Subcutaneous abdominal adipose tissue (tissue), 5 donors: ENCODE results near the gene PSME3IP1.
A peak's percentile ranks its signal among the peaks of the same experiment; 100 is the strongest.
"Not testable (repeated sequence)": the region's sequence is repeated elsewhere in the genome, so short reads cannot be mapped to it uniquely, and the experiment has no call there.

Source experiments
- H3K27ac ChIP-seq: one replicate; pipeline ENCODE4 v1.7.0; 2013; ENCODE audit warnings: low read depth, mild to moderate bottlenecking, inconsistent platforms, low read length, moderate library complexity
- H3K27me3 ChIP-seq, 5 donors: one replicate each; pipeline ENCODE4 v1.7.0; 2013; ENCODE audit warnings: low read length in 5 of 5, inconsistent platforms in 1 of 5; ENCODE audit not compliant: control insufficient read depth in 5 of 5, insufficient read depth in 4 of 5
- H3K36me3 ChIP-seq, 5 donors: one replicate each; pipeline ENCODE4 v1.7.0; 2013; ENCODE audit warnings: low read length in 5 of 5; ENCODE audit not compliant: control insufficient read depth in 5 of 5, insufficient read depth in 5 of 5
- H3K4me1 ChIP-seq, 5 donors: one replicate each; pipeline ENCODE4 v1.7.0; 2013; ENCODE audit warnings: low read length in 5 of 5, mild to moderate bottlenecking in 3 of 5, moderate library complexity in 1 of 5; ENCODE audit not compliant: control insufficient read depth in 5 of 5, insufficient read depth in 5 of 5
- H3K4me3 ChIP-seq, 5 donors: one replicate each; pipeline ENCODE4 v1.7.0; 2013; ENCODE audit warnings: low read length in 5 of 5, low read depth in 1 of 5
- H3K9ac ChIP-seq, 5 donors: one replicate each; pipeline ENCODE4 v1.7.0; 2013; ENCODE audit warnings: low read length in 5 of 5, mild to moderate bottlenecking in 4 of 5, moderate library complexity in 3 of 5
- H3K9me3 ChIP-seq, 5 donors: one replicate each; pipeline ENCODE4 v1.7.0; 2013; ENCODE audit warnings: low read length in 5 of 5; ENCODE audit not compliant: control insufficient read depth in 5 of 5
- donor health status: healthy.
- donor health status: healthy.
- donor health status: healthy.
- donor health status: healthy.
- donor health status: healthy.

PSME3IP1 gene

GRCh38 chr16:57200321-57200720 lies 14.5 kb upstream of the PSME3IP1 start:
- not testable (repeated sequence) for H3K27ac ChIP-seq, H3K4me3 ChIP-seq, H3K9me3 ChIP-seq, H3K27me3 ChIP-seq, H3K4me1 ChIP-seq, H3K9ac ChIP-seq
- H3K36me3 ChIP-seq = peaks cover 5 to 10% (median 9%) of the 10 kb centered on the region in 5 donors

GRCh38 chr16:57196753-57197152 lies 10.9 kb upstream of the PSME3IP1 start:
- no peak overlapping the region for H3K9ac ChIP-seq
- H3K4me3 ChIP-seq = no peak overlapping the region
- H3K27me3 ChIP-seq = no peaks in the 10 kb centered on the region
- peaks cover 0 to 7% (median 0%) of the 10 kb centered on the region in 5 donors for H3K4me1 ChIP-seq
- H3K36me3 ChIP-seq = no peaks in the 10 kb centered on the region
- H3K27ac ChIP-seq = no peak overlapping the region
- no peaks in the 10 kb centered on the region for H3K9me3 ChIP-seq

- no peak overlapping the region for H3K4me3 ChIP-seq
- no peaks in the 10 kb centered on the region for H3K27me3 ChIP-seq
- no peak overlapping the region for H3K27ac ChIP-seq
- peaks cover 0 to 7% (median 1%) of the 10 kb centered on the region in 5 donors for H3K4me1 ChIP-seq
- no peaks in the 10 kb centered on the region for H3K36me3 ChIP-seq
- no peak overlapping the region for H3K9ac ChIP-seq
- H3K9me3 ChIP-seq = no peaks in the 10 kb centered on the region
These were observed 10.4 kb upstream of the PSME3IP1 start for GRCh38 chr16:57196286-57196685.

GRCh38 chr16:57194512-57194911 lies 8.7 kb upstream of the PSME3IP1 start:
- H3K36me3 ChIP-seq = peaks cover 0 to 2% (median 0%) of the 10 kb centered on the region in 5 donors
- no peak overlapping the region for H3K27ac ChIP-seq
- no peaks in the 10 kb centered on the region for H3K27me3 ChIP-seq
- no peaks in the 10 kb centered on the region for H3K9me3 ChIP-seq
- no peak overlapping the region for H3K4me3 ChIP-seq
- no peak overlapping the region for H3K9ac ChIP-seq
- peaks cover 0 to 10% (median 3%) of the 10 kb centered on the region in 5 donors for H3K4me1 ChIP-seq

GRCh38 chr16:57192720-57193486 lies 7.1 kb upstream of the PSME3IP1 start:
- H3K27ac ChIP-seq = no peak overlapping the region
- H3K9me3 ChIP-seq = no peaks in the 10 kb centered on the region
- H3K4me3 ChIP-seq = no peak overlapping the region
- no peak overlapping the region for H3K9ac ChIP-seq
- no peaks in the 10 kb centered on the region for H3K27me3 ChIP-seq
- H3K4me1 ChIP-seq = peaks cover 0 to 12% (median 4%) of the 10 kb centered on the region in 5 donors
- H3K36me3 ChIP-seq = peaks cover 0 to 2% (median 0%) of the 10 kb centered on the region in 5 donors

- H3K36me3 ChIP-seq = peaks cover 0 to 2% (median 0%) of the 10 kb centered on the region in 5 donors
- no peak overlapping the region for H3K9ac ChIP-seq
- H3K27me3 ChIP-seq = no peaks in the 10 kb centered on the region
- peaks cover 2 to 20% (median 12%) of the 10 kb centered on the region in 5 donors for H3K4me1 ChIP-seq
- no peaks in the 10 kb centered on the region for H3K9me3 ChIP-seq
- no peak overlapping the region for H3K4me3 ChIP-seq
- no peak overlapping the region for H3K27ac ChIP-seq
These were observed 6.3 kb upstream of the PSME3IP1 start for GRCh38 chr16:57192146-57192545.

- no peak overlapping the region for H3K9ac ChIP-seq
- H3K4me3 ChIP-seq = no peak overlapping the region
- H3K27ac ChIP-seq = no peak overlapping the region
- peaks cover 0 to 2% (median 0%) of the 10 kb centered on the region in 5 donors for H3K36me3 ChIP-seq
- peaks cover 2 to 22% (median 19%) of the 10 kb centered on the region in 5 donors for H3K4me1 ChIP-seq
- no peaks in the 10 kb centered on the region for H3K9me3 ChIP-seq
- no peaks in the 10 kb centered on the region for H3K27me3 ChIP-seq
These were observed 5.3 kb upstream of the PSME3IP1 start for GRCh38 chr16:57191056-57191571.

- no peak overlapping the region for H3K27ac ChIP-seq
- H3K4me1 ChIP-seq = peaks cover 2 to 26% (median 22%) of the 10 kb centered on the region in 5 donors
- no peaks in the 10 kb centered on the region for H3K9me3 ChIP-seq
- peak overlapping the region in 1 of 5 donors; percentile 21 for H3K9ac ChIP-seq
- peaks cover 0 to 2% (median 0%) of the 10 kb centered on the region in 5 donors for H3K36me3 ChIP-seq
- no peaks in the 10 kb centered on the region for H3K27me3 ChIP-seq
- no peak overlapping the region for H3K4me3 ChIP-seq
These were observed 4.3 kb upstream of the PSME3IP1 start for GRCh38 chr16:57190136-57190535.

GRCh38 chr16:57189527-57189926 lies 3.7 kb upstream of the PSME3IP1 start:
- peaks cover 5 to 32% (median 28%) of the 10 kb centered on the region in 5 donors for H3K4me1 ChIP-seq
- not testable (repeated sequence) for H3K27ac ChIP-seq, H3K36me3 ChIP-seq, H3K27me3 ChIP-seq, H3K9ac ChIP-seq, H3K4me3 ChIP-seq, H3K9me3 ChIP-seq

- no peak overlapping the region for H3K4me3 ChIP-seq
- H3K4me1 ChIP-seq = peaks cover 5 to 35% (median 31%) of the 10 kb centered on the region in 5 donors
- H3K9me3 ChIP-seq = no peaks in the 10 kb centered on the region
- H3K27me3 ChIP-seq = no peaks in the 10 kb centered on the region
- H3K36me3 ChIP-seq = peaks cover 0 to 2% (median 0%) of the 10 kb centered on the region in 5 donors
- no peak overlapping the region for H3K9ac ChIP-seq
- H3K27ac ChIP-seq = no peak overlapping the region
These were observed 2.8 kb upstream of the PSME3IP1 start for GRCh38 chr16:57188711-57189002.
